Amniotic stem cell (primary cell): ENCODE results near the gene ATOSB.

Source experiments
- DNase-seq: peaks from one replicate; lab custom pipeline; 2025; lab: John Stamatoyannopoulos, UW

The ATOSB gene

GRCh38 chr9:35112257-35113020, 3.2 kb downstream of the ATOSB start:
- peak; percentile 40 for DNase-seq

GRCh38 chr9:35111001-35111933, 4.4 kb downstream of the ATOSB start:
- DNase-seq: peak; percentile 98

- peak; percentile 8 for DNase-seq
Observed at GRCh38 chr9:35110327-35110761, 5.3 kb downstream of the ATOSB start.

GRCh38 chr9:35108946-35109575, 6.6 kb downstream of the ATOSB start:
- no peak for DNase-seq

- no peak for DNase-seq
Observed at GRCh38 chr9:35108461-35108860, 7.2 kb downstream of the ATOSB start.

GRCh38 chr9:35107297-35108290, 8.1 kb downstream of the ATOSB start:
- DNase-seq: no peak

- DNase-seq: no peak
Observed at GRCh38 chr9:35106343-35106730, 9.3 kb downstream of the ATOSB start.

GRCh38 chr9:35105571-35106342, 9.9 kb downstream of the ATOSB start:
- DNase-seq: no peak

GRCh38 chr9:35105126-35105525, 10.5 kb downstream of the ATOSB start:
- no peak for DNase-seq

GRCh38 chr9:35104586-35104985, 11.1 kb downstream of the ATOSB start:
- DNase-seq: no peak

- no peak for DNase-seq
Observed at GRCh38 chr9:35103660-35104191, 11.9 kb downstream of the ATOSB start.

GRCh38 chr9:35102769-35103659, 12.6 kb downstream of the ATOSB start, which contains the start of gene STOML2:
TSS of gene STOML2 (minus strand) at chr9:35103131. CDS start at chr9:35103094, 37 bp downstream.
- DNase-seq: peak; percentile 94

- no peak for DNase-seq
Observed at GRCh38 chr9:35102465-35102768, 13.2 kb downstream of the ATOSB start.

- DNase-seq: no peak
Observed at GRCh38 chr9:35097573-35097972, 18.1 kb downstream of the ATOSB start.

GRCh38 chr9:35096035-35096849, 19.4 kb downstream of the ATOSB start, which contains the start of gene PIGO:
TSS of gene PIGO (minus strand) at chr9:35096591. CDS start at chr9:35095565, 1,026 bp downstream.
- DNase-seq: peak; percentile 68

- no peak for DNase-seq
Observed at GRCh38 chr9:35091536-35091935, 24.1 kb downstream of the ATOSB start.

GRCh38 chr9:35089434-35089833, 26.2 kb downstream of the ATOSB start:
- DNase-seq: no peak

GRCh38 chr9:35085078-35085477, 30.6 kb downstream of the ATOSB start:
- DNase-seq: no peak
